Ovary (tissue), 9 donors: ENCODE results near the gene UBE2G2. TPM values are rescaled to one million over a fixed set of nuclear protein-coding genes. Genes with fewer than 3 reads are reported as not detected.

ENCODE experiments used
- DNase-seq, 5 donors: peaks; one replicate each; pipeline ENCODE4 v3.0.0-alpha.2; 2019 to 2020
- H3K27ac ChIP-seq, 2 donors: fragments of 200-600 bp; one replicate each; pipeline versions ENCODE4 v1.5.1 to v1.8.0; 2019 to 2022
- H3K27me3 ChIP-seq: fragments of 200-600 bp; one replicate; pipeline ENCODE4 v1.8.0; 2022
- H3K36me3 ChIP-seq: fragments of 200-600 bp; sonication (generic); one replicate; pipeline ENCODE4 v1.5.1; 2019
- H3K4me1 ChIP-seq: one replicate; pipeline ENCODE4 v1.8.1; 2013; ENCODE audit warnings: mild to moderate bottlenecking, moderate library complexity; ENCODE audit not compliant: insufficient read depth
- H3K4me3 ChIP-seq: fragments of 200-600 bp; sonication (generic); one replicate; pipeline ENCODE4 v1.5.1; 2017
- H3K9me3 ChIP-seq, 2 donors: fragments of 200-600 bp in 1 of 2; sonication (generic) in 1 of 2; one replicate each; pipeline versions ENCODE4 v1.5.1 to v1.8.1; 2013 to 2019; ENCODE audit warnings: mild to moderate bottlenecking in 1 of 2, moderate library complexity in 1 of 2
- EP300 ChIP-seq: sonication (generic); formaldehyde crosslinking; IDR thresholded peaks from one replicate; pipeline ENCODE4 v1.6.1; 2017; ENCODE audit warnings: antibody characterized with exemption
- POLR2A ChIP-seq: fragments of 450-650 bp; IDR thresholded peaks from one replicate; pipeline ENCODE4 v1.6.1; 2017; ENCODE audit warnings: antibody characterized with exemption, mild to moderate bottlenecking, moderate library complexity
- WGBS, 3 donors: extraction: QIAGEN DNeasy Blood & Tissue Kit in 1 of 3; methylation state at CpG; one replicate each; pipeline versions ENCODE4 v1.1.5 to v1.1.7; 2013 to 2017; 5-methylcytosine and 5-hydroxymethylcytosine counted together
- intact Hi-C, 4 donors: fragments of 100-400 bp; cut with DNase I; formaldehyde crosslinking; loops; one replicate each; pipeline versions ENCODE4 v1.11.0 to v1.15.1; 2022 to 2023
- polyA plus RNA-seq, 2 donors: library from polyadenylated mRNA; stranded (reverse); fragments of 200-250 nt in 1 of 2; fragments of 350-450 nt in 1 of 2; fragmentation: Illumina TruSeq in 1 of 2; extraction: RNeasy Lipid Tissue Mini Kit (QIAGEN cat#74804) in 1 of 2; gene quantifications; one replicate each; pipeline ENCODE4 v1.2.3, GENCODE V29; 2013 to 2014
- total RNA-seq, 7 donors: library from RNA; depleted of rRNA in 2 of 7; stranded (reverse); fragments of >200 nt in 2 of 7; fragmentation: NEBNext Ultra II Directional in 3 of 7; extraction: Animal tissue kit (Norgen Biotek cat#: 25700) in 3 of 7; gene quantifications; one replicate each; pipeline versions ENCODE4 v1.1.0 to v1.2.4, GENCODE V29; 2016 to 2023
- TF ChIP-seq, protein P1 (sequence below), 3 donors: fragments of 450-650 bp in 2 of 3; fragments of 200-600 bp in 1 of 3; IDR thresholded peaks; one replicate each; pipeline versions ENCODE4 v1.5.1 to v1.8.0; 2016 to 2022; ENCODE audit warnings: antibody characterized with exemption in 3 of 3, mild to moderate bottlenecking in 1 of 3
- donor health status: DM: no; HTN: no; CAD: no; lungs with moderate emphysema.
- donor health status: DM: no; HTN: no; CAD: no.
- donor health status: Bipolar disorder and iron deficiency.
- donor health status: DM: yes; HTN: yes; CAD: no.
- donor health status: DM: no; HTN: no; CAD: no.
- donor health status: DM: yes; HTN: yes; CAD: no.

Gene UBE2G2
- total and polyA plus RNA-seq, 9 donors, result 31.3 to 84.9 (median 66.9) TPM

- TF ChIP-seq EP300, result no peak
- TF ChIP-seq, protein P1, sequence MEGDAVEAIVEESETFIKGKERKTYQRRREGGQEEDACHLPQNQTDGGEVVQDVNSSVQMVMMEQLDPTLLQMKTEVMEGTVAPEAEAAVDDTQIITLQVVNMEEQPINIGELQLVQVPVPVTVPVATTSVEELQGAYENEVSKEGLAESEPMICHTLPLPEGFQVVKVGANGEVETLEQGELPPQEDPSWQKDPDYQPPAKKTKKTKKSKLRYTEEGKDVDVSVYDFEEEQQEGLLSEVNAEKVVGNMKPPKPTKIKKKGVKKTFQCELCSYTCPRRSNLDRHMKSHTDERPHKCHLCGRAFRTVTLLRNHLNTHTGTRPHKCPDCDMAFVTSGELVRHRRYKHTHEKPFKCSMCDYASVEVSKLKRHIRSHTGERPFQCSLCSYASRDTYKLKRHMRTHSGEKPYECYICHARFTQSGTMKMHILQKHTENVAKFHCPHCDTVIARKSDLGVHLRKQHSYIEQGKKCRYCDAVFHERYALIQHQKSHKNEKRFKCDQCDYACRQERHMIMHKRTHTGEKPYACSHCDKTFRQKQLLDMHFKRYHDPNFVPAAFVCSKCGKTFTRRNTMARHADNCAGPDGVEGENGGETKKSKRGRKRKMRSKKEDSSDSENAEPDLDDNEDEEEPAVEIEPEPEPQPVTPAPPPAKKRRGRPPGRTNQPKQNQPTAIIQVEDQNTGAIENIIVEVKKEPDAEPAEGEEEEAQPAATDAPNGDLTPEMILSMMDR (IDR thresholded peaks at IDR 0.05), result no peak
- TF ChIP-seq POLR2A, result no peak
- Histone ChIP-seq H3K9me3 (no peaks in the 10 kb centered on the region), H3K4me3 (no peak overlapping the region), H3K36me3 (no peaks in the 10 kb centered on the region), H3K4me1 (peaks cover 3% of the 10 kb centered on the region), H3K27ac (no peak overlapping the region), H3K27me3 (no peaks in the 10 kb centered on the region)
- DNase-seq, result no peak
- intact Hi-C loops, result no loop called here
- 77 to 84% (median 83%) methylated on average over 23 of the region's 23 CpGs for WGBS, 3 donors
Observed at GRCh38 chr21:44842721-44843445, 41.3 kb upstream of the UBE2G2 start.

DNA sequence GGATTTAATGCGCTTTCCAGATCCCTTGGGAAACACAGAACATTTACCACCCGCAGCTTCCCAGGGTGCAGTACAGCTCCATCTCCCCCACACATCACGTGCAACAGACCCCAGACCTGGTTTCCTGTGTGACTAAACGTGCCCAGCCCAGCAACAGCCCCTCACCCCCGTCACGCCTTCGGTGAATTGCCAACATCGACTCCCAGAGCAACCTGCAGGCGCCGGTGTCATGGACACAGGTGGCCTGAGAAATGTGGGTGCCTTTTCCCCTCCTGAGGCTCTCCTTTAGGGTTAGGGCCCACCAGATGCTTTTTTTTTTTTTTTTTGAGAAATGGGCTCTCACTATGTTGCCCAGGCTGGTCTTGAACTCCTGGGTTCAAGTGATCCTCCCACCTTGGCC, 40.5 kb upstream of the UBE2G2 start:
- intact Hi-C loops, result no loop called here
- H3K9me3 ChIP-seq, result no peaks in the 10 kb centered on the region
- no peak for DNase-seq
- no peaks in the 10 kb centered on the region for H3K27me3 ChIP-seq
- 76 to 82% (median 77%) methylated on average over 10 of the region's 10 CpGs for WGBS, 3 donors
- no peak for TF ChIP-seq EP300
- TF ChIP-seq, protein P1 (IDR thresholded peaks at IDR 0.05), result no peak
- no peak for TF ChIP-seq POLR2A
- no peaks in the 10 kb centered on the region for H3K36me3 ChIP-seq
- no peak overlapping the region for H3K27ac ChIP-seq
- H3K4me3 ChIP-seq, result no peak overlapping the region
- peaks cover 3% of the 10 kb centered on the region for H3K4me1 ChIP-seq

- H3K27ac ChIP-seq, result no peak overlapping the region
- TF ChIP-seq, protein P1 (IDR thresholded peaks at IDR 0.05), result no peak
- no peak for TF ChIP-seq POLR2A
- no peak for TF ChIP-seq EP300
Observed at GRCh38 chr21:44840771-44841170, 39.2 kb upstream of the UBE2G2 start.

DNA sequence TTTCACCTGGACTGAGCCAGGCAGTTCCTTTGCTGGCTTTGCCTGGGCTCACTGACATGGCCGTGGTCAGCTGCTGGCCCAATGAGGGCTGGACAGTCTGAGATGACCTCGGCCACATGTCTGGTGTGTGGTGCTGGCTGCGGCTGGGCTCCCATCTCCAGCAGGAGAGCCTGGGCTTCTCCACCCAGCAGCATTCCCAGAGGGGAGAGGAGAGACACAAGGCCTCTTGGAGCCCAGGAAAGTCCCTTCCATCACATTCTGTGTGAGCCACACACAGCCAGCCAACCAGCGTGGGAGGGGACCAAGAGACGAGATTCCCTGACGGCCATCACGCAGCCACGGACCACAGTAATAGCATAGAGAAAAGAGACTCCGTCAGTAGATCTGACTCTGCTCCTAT, 37.3 kb upstream of the UBE2G2 start:
- Histone ChIP-seq H3K9me3 (no peaks in the 10 kb centered on the region), H3K4me1 (no peaks in the 10 kb centered on the region), H3K4me3 (no peak overlapping the region), H3K27me3 (no peaks in the 10 kb centered on the region), H3K36me3 (no peaks in the 10 kb centered on the region), H3K27ac (no peak overlapping the region)
- intact Hi-C loops, result no loop called here
- no peak for DNase-seq
- WGBS, 3 donors, result 80 to 84% (median 83%) methylated on average over 9 of the region's 9 CpGs
- TF ChIP-seq POLR2A (no peak), EP300 (no peak)
- TF ChIP-seq, protein P1 (IDR thresholded peaks at IDR 0.05), result no peak

More at GRCh38 chr21:44840771-44841170, 39.2 kb upstream of the UBE2G2 start:
- no peaks in the 10 kb centered on the region for H3K27me3 ChIP-seq
- H3K4me1 ChIP-seq, result peaks cover 2% of the 10 kb centered on the region
- H3K9me3 ChIP-seq, result no peaks in the 10 kb centered on the region
- intact Hi-C loops, result no loop called here
- 62 to 78% (median 65%) methylated on average over 11 of the region's 11 CpGs for WGBS, 3 donors
- H3K36me3 ChIP-seq, result no peaks in the 10 kb centered on the region
- no peak overlapping the region for H3K4me3 ChIP-seq
- no peak for DNase-seq
